ENCODE results near the gene DIP2A.

DIP2A gene, protein sequence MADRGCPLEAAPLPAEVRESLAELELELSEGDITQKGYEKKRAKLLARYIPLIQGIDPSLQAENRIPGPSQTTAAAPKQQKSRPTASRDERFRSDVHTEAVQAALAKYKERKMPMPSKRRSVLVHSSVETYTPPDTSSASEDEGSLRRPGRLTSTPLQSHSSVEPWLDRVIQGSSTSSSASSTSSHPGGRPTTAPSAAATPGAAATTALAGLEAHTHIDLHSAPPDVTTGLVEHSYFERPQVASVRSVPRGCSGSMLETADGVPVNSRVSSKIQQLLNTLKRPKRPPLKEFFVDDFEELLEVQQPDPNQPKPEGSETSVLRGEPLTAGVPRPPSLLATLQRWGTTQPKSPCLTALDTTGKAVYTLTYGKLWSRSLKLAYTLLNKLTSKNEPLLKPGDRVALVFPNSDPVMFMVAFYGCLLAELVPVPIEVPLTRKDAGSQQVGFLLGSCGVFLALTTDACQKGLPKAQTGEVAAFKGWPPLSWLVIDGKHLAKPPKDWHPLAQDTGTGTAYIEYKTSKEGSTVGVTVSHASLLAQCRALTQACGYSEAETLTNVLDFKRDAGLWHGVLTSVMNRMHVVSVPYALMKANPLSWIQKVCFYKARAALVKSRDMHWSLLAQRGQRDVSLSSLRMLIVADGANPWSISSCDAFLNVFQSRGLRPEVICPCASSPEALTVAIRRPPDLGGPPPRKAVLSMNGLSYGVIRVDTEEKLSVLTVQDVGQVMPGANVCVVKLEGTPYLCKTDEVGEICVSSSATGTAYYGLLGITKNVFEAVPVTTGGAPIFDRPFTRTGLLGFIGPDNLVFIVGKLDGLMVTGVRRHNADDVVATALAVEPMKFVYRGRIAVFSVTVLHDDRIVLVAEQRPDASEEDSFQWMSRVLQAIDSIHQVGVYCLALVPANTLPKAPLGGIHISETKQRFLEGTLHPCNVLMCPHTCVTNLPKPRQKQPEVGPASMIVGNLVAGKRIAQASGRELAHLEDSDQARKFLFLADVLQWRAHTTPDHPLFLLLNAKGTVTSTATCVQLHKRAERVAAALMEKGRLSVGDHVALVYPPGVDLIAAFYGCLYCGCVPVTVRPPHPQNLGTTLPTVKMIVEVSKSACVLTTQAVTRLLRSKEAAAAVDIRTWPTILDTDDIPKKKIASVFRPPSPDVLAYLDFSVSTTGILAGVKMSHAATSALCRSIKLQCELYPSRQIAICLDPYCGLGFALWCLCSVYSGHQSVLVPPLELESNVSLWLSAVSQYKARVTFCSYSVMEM (N-terminal part only)
- total RNA-seq: 34.1 to 136 reads per million in 2 experiments

GRCh38 chr21:46458315-46459023 is at the start of gene DIP2A:
DIP2A (plus strand) TSS chr21:46458891; CDS start chr21:46459132, 241 bp downstream.
- peak; percentile 91 for DNase-seq (ENCODE audit: low read depth)

- DNase-seq (ENCODE audit: low read depth): no peak
Observed at GRCh38 chr21:46409641-46410406, 48.9 kb upstream of the DIP2A start.

DNA sequence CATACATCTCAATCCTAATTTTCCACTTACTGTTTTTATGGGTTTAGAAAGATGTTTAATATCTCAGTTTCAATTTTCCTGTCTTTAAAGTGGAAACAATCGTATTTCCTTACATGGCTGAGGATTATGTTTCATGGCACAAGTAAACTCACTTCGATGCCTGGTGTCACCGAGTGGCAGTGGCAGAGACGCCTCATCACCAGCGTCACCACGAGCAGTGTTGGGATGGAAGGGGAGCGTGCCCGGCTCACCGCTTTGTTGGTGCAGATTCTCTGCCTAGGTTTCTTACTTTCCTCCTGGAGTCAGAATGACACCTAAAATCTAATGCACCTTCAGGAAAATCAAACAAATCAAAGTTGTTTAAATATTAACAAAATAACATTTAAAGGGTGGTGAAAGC is 48.2 kb upstream of the DIP2A start:
- no peak for DNase-seq (ENCODE audit: low read depth)

- DNase-seq (ENCODE audit: low read depth): no peak
Observed at GRCh38 chr21:46411236-46411635, 47.5 kb upstream of the DIP2A start.

DNA sequence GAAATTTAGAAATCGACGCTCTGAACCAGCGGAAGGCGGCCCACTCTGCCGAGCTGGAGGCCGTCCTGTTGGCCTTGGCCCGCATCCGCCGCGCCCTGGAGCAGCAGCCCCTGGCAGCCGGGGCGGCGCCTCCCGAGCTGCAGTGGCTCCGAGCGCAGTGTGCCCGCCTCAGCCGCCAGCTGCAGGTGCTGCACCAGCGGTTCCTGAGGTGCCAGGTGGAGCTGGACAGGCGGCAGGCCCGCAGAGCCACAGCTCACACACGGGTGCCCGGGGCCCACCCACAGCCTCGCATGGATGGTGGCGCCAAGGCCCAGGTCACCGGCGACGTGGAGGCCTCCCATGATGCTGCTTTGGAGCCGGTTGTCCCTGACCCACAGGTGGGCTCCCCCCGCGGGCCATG is 47.0 kb upstream of the DIP2A start:
- no peak for DNase-seq (ENCODE audit: low read depth)

DNA sequence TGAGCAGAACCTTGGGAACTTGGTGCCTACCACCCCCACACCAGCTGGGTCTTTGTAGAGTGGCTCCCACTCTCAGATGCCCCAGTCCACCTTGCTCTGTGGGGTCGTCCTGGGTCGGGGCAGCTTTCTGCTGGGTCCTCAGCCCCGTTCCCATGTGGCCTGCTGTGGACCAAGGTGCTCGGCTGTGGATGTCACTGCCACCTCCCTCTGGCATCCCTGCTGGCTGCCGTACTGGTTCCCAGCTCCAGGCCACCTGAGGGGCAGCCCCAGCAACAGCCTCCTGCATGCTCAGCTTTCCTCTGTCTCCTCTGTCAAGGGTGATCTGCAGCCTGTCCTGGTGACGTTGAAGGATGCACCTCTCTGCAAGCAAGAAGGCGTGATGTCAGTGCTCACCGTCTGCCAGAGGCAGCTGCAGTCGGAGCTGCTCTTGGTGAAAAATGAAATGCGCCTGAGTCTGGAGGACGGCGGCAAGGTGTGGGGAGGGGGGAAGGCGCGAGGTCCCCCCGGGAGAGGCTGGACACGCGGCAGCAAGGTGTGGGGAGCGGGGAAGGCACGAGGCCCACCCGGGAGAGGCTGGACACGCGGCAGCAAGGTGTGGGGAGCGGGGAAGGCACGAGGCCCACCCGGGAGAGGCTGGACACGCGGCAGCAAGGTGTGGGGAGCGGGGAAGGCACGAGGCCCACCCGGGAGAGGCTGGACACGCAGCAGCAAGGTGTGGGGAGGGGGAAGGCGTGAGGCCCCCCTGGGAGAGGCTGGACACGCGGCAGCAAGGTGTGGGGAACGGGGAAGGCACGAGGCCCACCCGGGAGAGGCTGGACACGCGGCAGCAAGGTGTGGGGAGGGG is 45.9 kb upstream of the DIP2A start:
- DNase-seq (ENCODE audit: low read depth): no peak

DNA sequence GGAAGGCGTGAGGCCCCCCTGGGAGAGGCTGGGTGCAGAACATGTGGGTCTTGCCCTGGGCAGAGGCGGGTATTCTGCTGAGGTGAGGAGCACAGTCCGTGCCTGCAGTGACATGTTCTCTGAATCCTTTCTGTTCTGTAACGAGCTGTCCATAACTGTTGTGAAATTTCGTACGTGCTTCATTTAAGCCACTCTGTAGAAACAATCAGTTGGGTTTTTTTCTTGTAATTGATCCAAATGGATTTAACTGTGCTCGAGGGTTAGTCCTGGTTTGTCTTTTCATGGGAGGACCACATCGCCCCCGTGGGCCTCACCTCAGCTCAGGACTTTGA is 45.4 kb upstream of the DIP2A start:
- no peak for DNase-seq (ENCODE audit: low read depth)

GRCh38 chr21:46414965-46415275 is 43.8 kb upstream of the DIP2A start:
- no peak for DNase-seq (ENCODE audit: low read depth)

DNA sequence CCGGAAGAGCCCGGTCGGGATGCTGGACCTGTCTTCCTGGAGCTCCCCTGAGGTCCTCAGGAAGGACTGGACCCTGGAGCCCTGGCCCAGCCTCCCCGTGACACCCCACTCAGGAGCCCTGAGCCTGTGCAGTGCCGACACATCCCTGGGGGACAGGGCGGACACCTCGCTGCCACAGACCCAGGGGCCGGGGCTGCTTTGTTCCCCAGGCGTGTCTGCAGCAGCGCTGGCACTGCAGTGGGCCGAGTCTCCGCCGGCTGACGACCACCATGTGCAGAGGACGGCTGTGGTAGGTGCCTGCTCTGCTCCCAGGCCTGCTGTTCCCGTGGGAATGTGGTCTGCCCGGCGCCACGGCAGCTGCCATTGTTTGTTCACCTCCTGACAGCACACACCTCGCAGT is 42.1 kb upstream of the DIP2A start:
- no peak for DNase-seq (ENCODE audit: low read depth)

DNA sequence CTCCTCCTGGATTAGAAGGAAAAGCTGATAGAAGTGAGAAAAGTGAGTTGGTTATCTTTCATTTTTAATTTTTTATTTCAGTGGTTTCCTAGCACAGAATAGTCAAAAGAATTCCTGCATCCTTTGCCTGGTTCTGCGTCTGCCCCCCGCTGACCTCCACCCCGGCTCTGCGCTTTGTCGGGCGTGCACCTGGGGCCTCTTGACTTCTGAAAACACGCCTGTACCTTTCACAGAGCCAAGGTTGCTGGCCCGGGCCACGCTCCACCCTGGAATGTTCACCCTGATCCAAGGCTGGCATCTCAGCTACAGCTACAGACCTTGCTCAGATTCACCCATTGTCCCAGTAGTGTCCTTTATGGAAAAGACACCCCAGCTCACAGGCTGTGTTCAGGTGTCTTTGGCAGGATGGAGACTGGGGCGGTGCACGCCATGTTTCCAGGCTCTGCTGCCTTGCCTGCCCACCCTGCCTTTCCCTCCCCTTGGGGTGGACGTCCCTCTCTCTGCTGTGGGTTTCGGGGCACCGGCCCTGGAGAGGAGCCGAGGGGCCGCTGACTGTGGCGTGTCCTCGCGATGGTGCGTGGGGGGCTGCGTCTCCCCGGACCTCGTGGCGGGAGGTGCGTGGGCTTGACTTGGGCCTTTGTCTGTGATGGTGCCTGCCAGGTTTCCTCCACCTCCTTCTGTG is 40.3 kb upstream of the DIP2A start:
- no peak for DNase-seq (ENCODE audit: low read depth)

DNA sequence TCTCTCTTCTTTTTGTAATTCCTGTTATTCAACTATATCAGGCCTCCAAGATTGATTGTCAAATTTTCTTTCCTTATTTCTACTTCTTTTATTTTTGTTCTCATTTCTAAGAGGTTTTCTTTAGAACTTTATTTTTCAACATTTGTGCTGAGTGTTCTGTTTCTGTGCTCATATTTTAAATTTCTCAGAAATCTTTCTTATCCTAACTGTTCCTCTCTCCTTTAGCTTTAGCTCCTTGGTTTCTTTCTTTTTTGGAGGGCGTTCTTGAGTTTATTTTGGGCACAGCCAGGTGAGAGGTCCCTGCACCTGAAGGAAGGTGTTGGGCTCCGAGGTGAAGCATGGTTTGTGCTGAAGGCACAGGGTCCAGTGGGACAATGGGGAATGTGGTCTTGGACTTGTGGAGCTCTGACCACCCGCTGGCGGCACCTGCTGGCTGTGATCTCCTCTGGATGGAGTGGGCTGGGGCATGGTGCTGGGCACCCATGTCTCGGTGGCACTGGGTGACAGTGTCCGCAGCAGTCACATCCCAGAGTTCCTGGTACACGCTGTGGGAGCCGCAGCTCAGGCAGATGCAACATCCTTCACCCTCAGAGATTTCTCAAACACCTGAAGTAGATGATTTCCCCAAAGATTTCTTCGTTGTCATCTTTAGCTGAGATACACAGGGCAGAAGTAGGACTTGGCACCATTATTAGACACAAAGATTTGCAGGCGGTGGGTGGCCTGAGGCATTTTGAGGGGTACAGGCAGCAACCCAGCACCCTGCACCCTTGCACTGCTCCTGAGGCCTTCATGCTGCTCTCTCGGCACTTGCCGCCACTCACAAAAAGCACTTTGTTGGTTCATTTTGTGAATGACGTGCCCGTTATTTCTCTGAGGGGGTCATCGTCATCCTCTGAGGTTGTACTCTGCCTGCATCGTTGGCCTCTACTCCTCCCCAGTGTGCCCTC is 38.2 kb upstream of the DIP2A start:
- no peak for DNase-seq (ENCODE audit: low read depth)

DNA sequence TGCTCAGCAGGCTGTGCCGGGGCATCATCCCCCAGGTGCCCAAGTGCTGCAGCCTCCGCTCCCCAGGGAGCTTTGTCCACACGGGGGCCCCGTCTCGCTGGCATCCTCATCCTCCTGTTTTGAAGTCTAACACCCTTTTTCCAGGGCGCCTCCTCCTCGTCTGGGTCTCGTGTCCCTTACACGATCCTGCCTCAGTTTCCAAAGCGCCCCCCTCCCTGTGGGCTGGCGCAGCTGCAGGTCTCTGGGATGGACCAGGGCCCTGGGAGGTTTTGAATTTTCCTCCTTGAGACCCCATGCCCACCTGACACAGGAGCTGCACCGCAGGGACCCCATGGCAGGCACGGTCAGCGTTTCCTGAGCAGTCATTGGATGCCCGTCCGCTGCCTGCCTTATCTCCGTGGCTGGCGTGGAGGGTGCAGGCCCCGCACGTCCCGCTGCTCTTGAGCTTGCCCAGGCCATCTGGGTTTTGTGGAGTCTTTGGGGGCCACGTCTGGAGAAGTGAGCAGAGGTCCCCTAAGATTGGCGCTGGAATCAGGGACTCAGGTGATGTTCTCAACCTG is 37.4 kb upstream of the DIP2A start:
- DNase-seq (ENCODE audit: low read depth): no peak

DNA sequence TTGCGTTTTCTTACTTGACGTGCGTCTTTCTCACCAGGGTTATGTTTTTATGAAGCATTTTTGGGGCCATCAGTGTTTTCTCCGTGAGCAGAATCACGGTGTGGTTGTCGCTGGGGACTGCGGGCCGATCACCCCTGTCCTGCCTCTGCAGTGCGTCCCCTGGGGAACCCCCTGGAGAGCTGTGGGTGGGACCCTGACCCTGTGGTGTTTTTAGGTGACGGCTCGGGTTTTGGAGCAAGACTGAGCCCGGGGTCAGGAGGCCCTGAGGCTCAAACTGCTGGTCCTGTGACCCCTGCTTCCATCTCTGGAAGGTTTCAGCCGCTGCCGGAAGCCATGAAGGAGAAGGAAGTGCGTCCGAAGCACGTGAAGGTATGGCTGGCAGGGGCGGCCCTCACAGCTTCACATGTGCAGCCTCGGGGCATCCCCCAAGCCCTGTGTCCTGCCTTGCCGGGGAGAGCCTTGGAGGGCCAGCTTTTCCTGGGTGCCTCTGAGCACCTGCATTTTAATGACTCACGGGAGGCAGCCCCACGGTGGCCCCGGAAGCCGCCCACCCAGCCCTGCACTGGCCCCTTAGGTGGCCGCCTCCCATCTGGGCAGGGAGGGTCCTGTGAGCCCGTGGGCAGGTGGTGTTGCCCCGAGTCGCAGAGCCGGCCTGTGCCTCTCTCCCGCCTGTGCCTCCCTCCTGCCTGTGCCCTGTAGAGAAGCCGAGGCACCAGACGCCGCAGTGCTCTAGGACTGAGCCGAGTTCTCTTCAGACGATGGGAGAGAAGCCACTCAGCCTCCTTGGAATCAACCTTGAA is 36.7 kb upstream of the DIP2A start:
- DNase-seq (ENCODE audit: low read depth): no peak

- DNase-seq (ENCODE audit: low read depth): no peak
Observed at GRCh38 chr21:46422636-46423241, 36.0 kb upstream of the DIP2A start.

DNA sequence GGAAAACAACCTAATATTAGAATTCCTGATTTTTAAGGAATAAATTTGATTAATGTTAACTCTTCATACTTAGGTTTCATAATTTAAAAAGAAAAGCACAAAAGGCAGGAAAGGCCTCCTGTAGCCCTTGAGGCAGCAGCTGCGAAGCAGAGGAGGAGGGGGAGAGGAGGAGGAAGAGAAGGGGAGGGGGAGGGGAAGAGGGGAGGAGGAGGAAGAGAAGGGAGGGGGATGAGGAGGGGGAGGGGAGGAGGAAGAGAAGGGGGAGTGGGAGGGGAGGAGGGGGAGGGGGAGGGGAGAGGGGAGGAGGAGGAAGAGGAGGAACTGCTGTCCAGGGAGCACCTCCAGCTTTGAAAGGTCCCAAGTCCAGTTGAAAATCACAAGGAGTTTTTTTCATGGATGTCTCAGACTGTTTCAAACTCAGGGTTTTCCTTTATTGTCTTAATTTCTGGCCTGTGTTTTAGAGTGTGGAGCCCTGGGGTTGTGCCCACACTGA is 35.1 kb upstream of the DIP2A start:
- no peak for DNase-seq (ENCODE audit: low read depth)

GRCh38 chr21:46424039-46424591 is 34.6 kb upstream of the DIP2A start:
- DNase-seq (ENCODE audit: low read depth): no peak
